Measurements from ENCODE around the gene ZNF536. TPM values are rescaled to one million over a fixed set of nuclear protein-coding genes. Genes with fewer than 3 reads are reported as not detected.

ZNF536 gene
- total and polyA plus RNA-seq, 2 donors from 2014 or later, result 0.19 to 0.25 TPM

- Histone ChIP-seq H3K36me3 (ENCODE audit: control insufficient read depth in 2 of 3, insufficient read depth in 3 of 3, low read length in 3 of 3) (no peaks in the 10 kb centered on the region), H3K4me1 (ENCODE audit: control insufficient read depth in 2 of 3, insufficient read depth in 2 of 3, low read depth in 1 of 3, low read length in 3 of 3) (no peaks in the 10 kb centered on the region), H3K27ac (ENCODE audit: low read depth in 2 of 2, low read length in 2 of 2) (no peak overlapping the region), H3K4me3 (ENCODE audit: low read length in 3 of 3) (no peak overlapping the region), H3K9ac (ENCODE audit: low read length in 3 of 3) (no peak overlapping the region), H3K27me3 (ENCODE audit: control insufficient read depth, insufficient read depth, low read length) (no peaks in the 10 kb centered on the region), H3K9me3 (ENCODE audit: control insufficient read depth in 2 of 3, insufficient read depth in 1 of 3, low read length in 3 of 3) (no peaks in the 10 kb centered on the region)
- TF ChIP-seq, protein P1, sequence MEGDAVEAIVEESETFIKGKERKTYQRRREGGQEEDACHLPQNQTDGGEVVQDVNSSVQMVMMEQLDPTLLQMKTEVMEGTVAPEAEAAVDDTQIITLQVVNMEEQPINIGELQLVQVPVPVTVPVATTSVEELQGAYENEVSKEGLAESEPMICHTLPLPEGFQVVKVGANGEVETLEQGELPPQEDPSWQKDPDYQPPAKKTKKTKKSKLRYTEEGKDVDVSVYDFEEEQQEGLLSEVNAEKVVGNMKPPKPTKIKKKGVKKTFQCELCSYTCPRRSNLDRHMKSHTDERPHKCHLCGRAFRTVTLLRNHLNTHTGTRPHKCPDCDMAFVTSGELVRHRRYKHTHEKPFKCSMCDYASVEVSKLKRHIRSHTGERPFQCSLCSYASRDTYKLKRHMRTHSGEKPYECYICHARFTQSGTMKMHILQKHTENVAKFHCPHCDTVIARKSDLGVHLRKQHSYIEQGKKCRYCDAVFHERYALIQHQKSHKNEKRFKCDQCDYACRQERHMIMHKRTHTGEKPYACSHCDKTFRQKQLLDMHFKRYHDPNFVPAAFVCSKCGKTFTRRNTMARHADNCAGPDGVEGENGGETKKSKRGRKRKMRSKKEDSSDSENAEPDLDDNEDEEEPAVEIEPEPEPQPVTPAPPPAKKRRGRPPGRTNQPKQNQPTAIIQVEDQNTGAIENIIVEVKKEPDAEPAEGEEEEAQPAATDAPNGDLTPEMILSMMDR (IDR thresholded peaks at IDR 0.05; ENCODE audit: borderline replicate concordance, extremely low read depth, insufficient read depth), result no peak
- intact Hi-C loops (cut with DNase I), result no loop called here
- peak in 3 of 5 donors; percentile 21 to 32 (median 24) for DNase-seq
- FAIRE-seq, result no peak
These were observed 54.0 kb downstream of the ZNF536 start for GRCh38 chr19:30425885-30426838.

GRCh38 chr19:30426864-30427263 is 54.7 kb downstream of the ZNF536 start:
- no peak overlapping the region for H3K9ac ChIP-seq (ENCODE audit: low read length in 3 of 3)
- H3K4me1 ChIP-seq (ENCODE audit: control insufficient read depth in 2 of 3, insufficient read depth in 2 of 3, low read depth in 1 of 3, low read length in 3 of 3), result no peaks in the 10 kb centered on the region
- H3K9me3 ChIP-seq (ENCODE audit: control insufficient read depth in 2 of 3, insufficient read depth in 1 of 3, low read length in 3 of 3), result no peaks in the 10 kb centered on the region
- DNase-seq (no peak), FAIRE-seq (no peak)
- H3K27ac ChIP-seq (ENCODE audit: low read depth in 2 of 2, low read length in 2 of 2), result no peak overlapping the region
- TF ChIP-seq, protein P1 (IDR thresholded peaks at IDR 0.05; ENCODE audit: borderline replicate concordance, extremely low read depth, insufficient read depth), result no peak
- H3K4me3 ChIP-seq (ENCODE audit: low read length in 3 of 3), result no peak overlapping the region
- no peaks in the 10 kb centered on the region for H3K27me3 ChIP-seq (ENCODE audit: control insufficient read depth, insufficient read depth, low read length)
- intact Hi-C loops (cut with DNase I), result no loop called here
- H3K36me3 ChIP-seq (ENCODE audit: control insufficient read depth in 2 of 3, insufficient read depth in 3 of 3, low read length in 3 of 3), result no peaks in the 10 kb centered on the region

DNA sequence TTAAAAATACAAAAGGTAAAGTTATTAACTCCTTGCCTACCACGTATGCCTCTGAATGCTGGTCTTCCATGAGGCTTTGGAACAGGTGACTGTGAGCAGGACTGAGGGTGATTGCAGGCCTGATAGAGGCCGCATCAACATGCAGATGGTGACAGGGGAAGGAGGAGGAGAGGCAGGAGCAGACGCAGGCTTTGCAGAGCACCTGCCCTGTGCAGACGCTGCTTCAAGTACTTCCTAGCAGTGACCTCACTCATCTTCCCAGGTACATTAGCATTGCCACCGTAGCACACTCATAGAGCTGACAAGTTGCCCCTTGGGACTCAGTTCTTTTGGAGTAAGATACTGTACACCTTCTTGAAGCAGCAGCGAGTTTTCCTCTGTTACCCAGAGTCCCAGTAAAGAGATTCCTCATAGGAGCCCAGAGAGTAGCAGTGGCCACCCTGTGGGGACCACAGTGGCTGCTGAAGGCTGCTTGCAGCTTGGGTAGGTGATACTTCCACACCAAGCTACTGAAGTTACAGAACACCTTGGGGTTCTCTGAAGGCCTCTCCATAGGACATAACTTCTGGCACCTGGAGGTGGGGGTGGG is 56.0 kb downstream of the ZNF536 start:
- intact Hi-C loops (cut with DNase I), result no loop called here
- H3K27ac ChIP-seq (ENCODE audit: low read depth in 2 of 2, low read length in 2 of 2), result no peak overlapping the region
- no peaks in the 10 kb centered on the region for H3K36me3 ChIP-seq (ENCODE audit: control insufficient read depth in 2 of 3, insufficient read depth in 3 of 3, low read length in 3 of 3)
- TF ChIP-seq, protein P1 (IDR thresholded peaks at IDR 0.05; ENCODE audit: borderline replicate concordance, extremely low read depth, insufficient read depth), result no peak
- H3K9me3 ChIP-seq (ENCODE audit: control insufficient read depth in 2 of 3, insufficient read depth in 1 of 3, low read length in 3 of 3), result no peaks in the 10 kb centered on the region
- DNase-seq (peak in 1 of 5 donors; percentile 13), FAIRE-seq (no peak)
- H3K4me1 ChIP-seq (ENCODE audit: control insufficient read depth in 2 of 3, insufficient read depth in 2 of 3, low read depth in 1 of 3, low read length in 3 of 3), result no peaks in the 10 kb centered on the region
- H3K9ac ChIP-seq (ENCODE audit: low read length in 3 of 3), result no peak overlapping the region
- no peak overlapping the region for H3K4me3 ChIP-seq (ENCODE audit: low read length in 3 of 3)
- H3K27me3 ChIP-seq (ENCODE audit: control insufficient read depth, insufficient read depth, low read length), result no peaks in the 10 kb centered on the region
